HL-60/S4 treated with retinoic acid at 250 ng/mL for 4 days and 3 days (cell line): ENCODE data around the gene MINDY4.

Experiments used
- in situ Hi-C: fragments of 300-500 bp; cut with MboI; formaldehyde crosslinking; loops from 2 replicates; pipeline ENCODE4 v1.7.0; 2022; ENCODE audit warnings: low sequenced_read_pairs

The MINDY4 gene

GRCh38 chr7:30799976-30800661 lies 28.9 kb downstream of the MINDY4 start:
- in situ Hi-C loops: loop anchor here (25.0 kb wide), 1 partner anchor 312 kb away; no protein-coding TSS in a partner anchor

GRCh38 chr7:30800785-30801252 lies 29.6 kb downstream of the MINDY4 start:
- in situ Hi-C loops: loop anchor here (25.0 kb wide), 1 partner anchor 311 kb away; no protein-coding TSS in a partner anchor

GRCh38 chr7:30802812-30803211 lies 31.6 kb downstream of the MINDY4 start:
- in situ Hi-C loops: loop anchor here (25.0 kb wide), 1 partner anchor 309 kb away; no protein-coding TSS in a partner anchor

- in situ Hi-C loops: loop anchor here (25.0 kb wide), 1 partner anchor 308 kb away; no protein-coding TSS in a partner anchor
Measured at GRCh38 chr7:30804078-30804661, 33.0 kb downstream of the MINDY4 start.

GRCh38 chr7:30805081-30805691 lies 34.0 kb downstream of the MINDY4 start:
- in situ Hi-C loops: loop anchor here (25.0 kb wide), 1 partner anchor 307 kb away; no protein-coding TSS in a partner anchor

- in situ Hi-C loops: loop anchor here (25.0 kb wide), 1 partner anchor 306 kb away; no protein-coding TSS in a partner anchor
Measured at GRCh38 chr7:30805931-30806330, 34.7 kb downstream of the MINDY4 start.

- in situ Hi-C loops: loop anchor here (25.0 kb wide), 1 partner anchor 305 kb away; no protein-coding TSS in a partner anchor
Measured at GRCh38 chr7:30807477-30807876, 36.3 kb downstream of the MINDY4 start.

GRCh38 chr7:30807941-30808340 lies 36.7 kb downstream of the MINDY4 start:
- in situ Hi-C loops: loop anchor here (25.0 kb wide), 1 partner anchor 304 kb away; no protein-coding TSS in a partner anchor

GRCh38 chr7:30810986-30811385 lies 39.8 kb downstream of the MINDY4 start:
- in situ Hi-C loops: loop anchor here (25.0 kb wide), 1 partner anchor 301 kb away; no protein-coding TSS in a partner anchor

- in situ Hi-C loops: loop anchor here (25.0 kb wide), 1 partner anchor 300 kb away; no protein-coding TSS in a partner anchor
Measured at GRCh38 chr7:30812676-30813075, 41.5 kb downstream of the MINDY4 start.

GRCh38 chr7:30813466-30813865 lies 42.2 kb downstream of the MINDY4 start:
- in situ Hi-C loops: loop anchor here (25.0 kb wide), 1 partner anchor 299 kb away; no protein-coding TSS in a partner anchor

GRCh38 chr7:30814700-30815387 lies 43.6 kb downstream of the MINDY4 start:
- in situ Hi-C loops: loop anchor here (25.0 kb wide), 1 partner anchor 297 kb away; no protein-coding TSS in a partner anchor

GRCh38 chr7:30815388-30815854 lies 44.2 kb downstream of the MINDY4 start:
- in situ Hi-C loops: loop anchor here (25.0 kb wide), 1 partner anchor 297 kb away; no protein-coding TSS in a partner anchor

GRCh38 chr7:30815951-30816644 lies 44.9 kb downstream of the MINDY4 start:
- in situ Hi-C loops: loop anchor here (25.0 kb wide), 1 partner anchor 296 kb away; no protein-coding TSS in a partner anchor

- in situ Hi-C loops: loop anchor here (25.0 kb wide), 1 partner anchor 295 kb away; no protein-coding TSS in a partner anchor
Measured at GRCh38 chr7:30816645-30817370, 45.6 kb downstream of the MINDY4 start.

- in situ Hi-C loops: loop anchor here (25.0 kb wide), 1 partner anchor 295 kb away; no protein-coding TSS in a partner anchor
Measured at GRCh38 chr7:30817371-30817767, 46.2 kb downstream of the MINDY4 start.

- in situ Hi-C loops: loop anchor here (25.0 kb wide), 1 partner anchor 287 kb away; no protein-coding TSS in a partner anchor
Measured at GRCh38 chr7:30824821-30825720, 53.9 kb downstream of the MINDY4 start.

- in situ Hi-C loops: no loop called here
Measured at GRCh38 chr7:30826181-30826580, 55.0 kb downstream of the MINDY4 start.
